ENCODE data around the gene MCM5.
A peak's percentile ranks its signal among the peaks of the same experiment; 100 is the strongest.

Gene MCM5

DNA sequence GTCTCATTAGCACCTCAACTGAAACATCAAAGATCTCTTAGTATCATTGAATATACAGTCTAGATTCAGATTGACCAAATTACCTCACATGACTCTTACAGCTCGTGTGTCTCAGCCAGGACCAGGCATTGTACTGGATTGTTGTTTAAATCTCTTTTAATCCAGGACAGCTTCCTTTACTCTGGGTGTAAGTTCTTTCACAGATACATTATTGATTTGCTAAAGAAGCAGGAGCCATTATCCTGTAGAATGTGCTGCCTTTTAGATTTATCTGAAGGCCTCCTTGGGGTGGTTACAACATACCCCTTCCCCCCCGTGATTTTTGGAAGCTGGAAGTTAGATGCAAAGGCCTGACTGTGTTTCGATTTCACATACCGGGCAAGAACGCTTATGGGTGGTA, 4.2 kb downstream of the MCM5 start:
- no peak for DNase-seq

DNA sequence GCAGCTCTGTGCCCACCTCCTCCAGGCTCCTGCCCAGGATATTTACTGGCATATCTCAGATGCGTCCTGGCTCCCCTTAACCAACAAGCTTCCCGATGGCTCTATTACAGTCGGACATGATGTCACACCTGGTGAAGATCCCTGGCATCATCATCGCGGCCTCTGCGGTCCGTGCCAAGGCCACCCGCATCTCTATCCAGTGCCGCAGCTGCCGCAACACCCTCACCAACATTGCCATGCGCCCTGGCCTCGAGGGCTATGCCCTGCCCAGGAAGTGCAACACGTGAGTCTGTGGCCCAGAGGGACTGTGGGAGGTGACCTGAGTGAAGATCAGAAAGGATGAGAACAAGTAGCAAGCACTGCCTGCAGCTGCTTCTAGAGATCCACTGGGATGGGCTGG, 6.5 kb downstream of the MCM5 start:
- no peak for DNase-seq

DNA sequence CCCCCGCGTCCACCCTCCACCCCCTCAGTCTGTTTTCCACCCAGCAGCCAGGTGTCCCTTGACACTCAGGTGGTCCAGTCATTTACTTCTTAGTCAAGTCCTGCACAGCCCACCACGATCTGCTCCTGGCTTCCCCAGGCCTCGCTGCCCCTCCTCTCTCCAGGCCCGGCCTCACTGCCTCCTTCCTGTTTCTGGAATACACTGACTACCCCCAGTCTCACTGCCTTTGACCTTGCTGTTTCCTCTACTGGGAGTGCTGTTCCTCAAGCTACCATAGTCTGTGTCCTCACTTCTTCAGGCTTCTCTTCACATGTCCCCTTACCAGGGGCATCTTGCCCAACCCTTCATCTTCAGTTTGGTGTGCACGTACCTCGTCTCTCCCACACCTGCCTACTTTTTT, 7.4 kb downstream of the MCM5 start:
- no peak for DNase-seq

DNA sequence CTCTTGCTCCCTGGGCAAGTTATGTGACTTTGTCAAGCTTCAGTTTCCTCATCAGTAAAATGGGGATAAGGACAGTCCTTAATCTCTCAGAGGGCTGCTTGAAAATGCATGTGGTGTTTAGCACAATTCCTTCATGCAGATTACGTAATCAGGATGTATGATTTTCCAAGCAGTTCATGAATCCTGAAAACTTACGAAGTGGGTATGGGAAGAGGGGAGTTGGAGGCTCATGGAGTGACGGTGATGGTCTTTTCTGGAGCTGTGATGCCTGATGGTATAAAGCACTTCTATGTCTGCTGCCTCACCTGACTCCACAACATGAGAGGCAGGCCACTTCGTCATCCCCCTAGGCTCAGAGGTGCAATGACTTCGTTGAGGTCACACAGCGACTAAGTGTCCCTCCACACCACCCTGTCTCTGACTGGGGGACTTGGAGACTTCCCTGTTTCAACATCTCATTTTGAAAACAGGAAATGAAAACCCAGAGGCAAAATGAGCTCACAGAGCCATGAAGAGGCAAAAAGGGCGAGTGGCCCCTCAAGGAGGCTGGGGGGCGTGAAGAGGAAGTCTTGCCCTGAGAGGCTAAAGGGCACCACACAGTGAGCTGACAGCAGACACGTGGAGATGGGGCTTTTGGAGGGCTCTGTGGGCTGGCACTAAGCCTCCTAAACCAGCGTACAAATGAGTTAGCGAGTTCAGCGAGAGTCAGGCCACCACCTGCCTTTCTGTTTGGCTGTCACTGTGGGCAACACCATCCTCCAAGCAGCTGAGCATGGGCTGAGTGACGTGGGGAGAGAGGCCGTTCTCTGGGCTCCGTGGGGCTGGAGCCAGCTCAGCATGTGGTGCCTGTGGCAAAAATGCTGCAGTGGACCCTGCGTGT, 10.1 kb downstream of the MCM5 start:
- peak; percentile 46 for DNase-seq

DNA sequence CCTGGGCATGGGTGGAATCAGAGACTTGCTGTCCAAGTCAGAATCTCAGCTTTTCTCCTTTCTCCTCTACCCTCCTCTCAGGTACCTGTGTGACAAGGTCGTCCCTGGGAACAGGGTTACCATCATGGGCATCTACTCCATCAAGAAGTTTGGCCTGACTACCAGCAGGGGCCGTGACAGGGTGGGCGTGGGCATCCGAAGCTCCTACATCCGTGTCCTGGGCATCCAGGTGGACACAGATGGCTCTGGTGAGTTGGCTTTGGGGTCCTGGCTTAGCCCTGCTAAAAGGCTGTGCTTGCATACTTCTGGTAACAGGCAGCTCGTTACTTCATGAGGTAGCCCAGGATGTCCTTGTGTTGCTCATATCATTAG, 10.7 kb downstream of the MCM5 start:
- DNase-seq, result no peak

DNA sequence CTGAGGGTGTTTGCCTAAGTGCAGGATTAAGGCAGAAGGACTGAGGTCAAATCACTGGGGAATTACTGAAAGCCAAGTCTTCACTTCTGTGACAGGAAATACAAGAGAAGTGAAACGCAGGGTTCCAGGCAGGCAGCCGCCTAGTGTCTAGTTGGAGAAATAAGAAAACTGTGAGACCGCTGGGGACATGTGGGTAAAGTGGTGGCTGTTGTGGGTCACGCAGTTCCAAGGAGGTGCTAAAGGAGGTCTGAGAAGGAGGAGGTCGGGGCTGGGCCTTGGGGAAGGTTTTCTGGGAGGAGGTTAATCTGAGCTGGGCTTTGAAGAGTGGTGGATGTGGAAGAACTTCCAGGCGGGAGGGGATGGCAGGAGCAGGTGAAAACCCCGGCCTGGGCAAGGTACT, 11.2 kb downstream of the MCM5 start:
- no peak for DNase-seq

DNA sequence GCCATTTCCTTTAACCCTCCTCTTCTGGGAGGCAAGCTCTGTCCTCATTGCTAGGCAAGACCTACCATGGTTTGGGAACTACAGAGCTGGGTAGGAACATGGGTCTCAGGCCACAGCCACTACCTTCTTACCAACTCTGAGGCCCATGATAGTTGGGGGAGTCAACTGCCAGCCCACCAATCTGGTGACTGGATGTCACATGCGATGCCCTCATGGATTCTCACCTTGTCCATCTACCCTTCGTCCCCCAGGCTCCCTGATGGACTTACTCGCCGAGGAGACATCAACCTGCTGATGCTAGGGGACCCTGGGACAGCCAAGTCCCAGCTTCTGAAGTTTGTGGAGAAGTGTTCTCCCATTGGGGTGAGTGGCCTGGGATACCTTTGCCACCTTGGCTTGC, 13.7 kb downstream of the MCM5 start:
- no peak for DNase-seq

DNA sequence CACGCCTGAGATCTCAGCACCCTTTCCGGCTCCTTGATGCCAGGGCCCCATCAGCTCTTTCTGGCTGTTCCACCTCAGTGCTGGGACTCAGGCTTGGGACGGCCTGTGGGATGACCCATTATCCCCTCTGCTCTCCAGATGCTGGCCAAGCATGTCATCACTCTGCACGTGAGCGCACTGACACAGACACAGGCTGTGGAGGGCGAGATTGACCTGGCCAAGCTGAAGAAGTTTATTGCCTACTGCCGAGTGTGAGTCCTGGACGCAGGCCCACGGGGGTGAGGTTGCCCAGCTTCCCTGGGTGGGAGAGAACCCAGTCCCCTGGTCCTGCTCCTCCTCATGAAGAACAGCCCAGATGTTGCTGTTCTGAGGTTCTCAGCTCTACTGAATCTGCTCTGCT, 17.7 kb downstream of the MCM5 start:
- DNase-seq, result no peak

DNA sequence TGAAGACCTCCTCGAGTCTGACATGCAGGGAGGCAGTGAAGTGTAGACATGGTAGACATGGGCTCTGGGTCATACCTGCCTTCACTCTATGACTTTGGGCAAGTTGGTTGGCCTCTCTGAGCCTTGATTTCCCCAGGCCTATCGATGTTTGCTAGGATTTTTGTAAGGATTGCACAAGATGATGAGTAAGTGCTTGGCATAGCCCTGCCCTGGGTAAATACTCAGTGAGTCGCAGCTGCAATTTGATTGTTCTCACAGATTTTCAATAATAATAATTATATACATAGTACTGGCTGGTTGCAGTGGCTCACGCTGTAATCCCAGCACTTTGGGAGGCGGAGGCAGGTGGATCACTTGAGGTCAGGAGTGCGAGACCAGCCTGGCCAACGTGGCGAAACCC, 18.1 kb downstream of the MCM5 start:
- DNase-seq, result no peak

DNA sequence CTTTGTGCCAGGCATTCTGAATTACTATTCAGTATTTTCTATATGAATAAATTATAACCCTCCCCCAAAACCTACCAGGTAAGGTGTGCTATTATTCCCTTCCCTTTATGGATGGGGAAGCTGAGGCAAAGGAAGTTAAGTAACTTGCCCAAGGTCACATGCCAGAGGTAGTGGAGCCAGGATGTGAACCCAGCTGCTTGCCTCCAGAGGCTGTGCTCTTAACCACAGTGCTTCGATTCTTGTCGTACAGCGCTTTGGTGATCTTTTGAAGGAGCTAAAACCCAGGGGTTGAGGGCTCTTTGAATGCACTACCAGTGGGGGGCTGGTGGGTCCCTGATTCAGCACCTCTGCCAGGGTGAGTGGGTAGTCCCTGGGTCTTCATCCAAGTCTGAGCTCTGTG, 18.8 kb downstream of the MCM5 start:
- no peak for DNase-seq

DNA sequence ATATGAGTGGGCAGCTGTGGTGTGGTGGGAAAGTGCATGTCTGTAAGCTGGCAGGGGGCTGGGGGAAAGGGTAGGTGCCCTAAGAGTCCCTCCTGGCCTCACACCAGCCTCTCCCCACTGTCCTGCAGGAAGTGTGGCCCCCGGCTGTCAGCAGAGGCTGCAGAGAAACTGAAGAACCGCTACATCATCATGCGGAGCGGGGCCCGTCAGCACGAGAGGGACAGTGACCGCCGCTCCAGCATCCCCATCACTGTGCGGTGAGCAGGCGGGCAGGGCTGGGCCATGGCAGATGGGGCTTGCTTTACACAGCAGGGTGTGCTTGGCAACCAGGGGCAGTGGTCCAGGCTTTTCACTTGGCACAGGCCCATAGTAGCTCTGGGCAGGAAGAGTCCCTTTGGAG, 19.8 kb downstream of the MCM5 start:
- no peak for DNase-seq

DNA sequence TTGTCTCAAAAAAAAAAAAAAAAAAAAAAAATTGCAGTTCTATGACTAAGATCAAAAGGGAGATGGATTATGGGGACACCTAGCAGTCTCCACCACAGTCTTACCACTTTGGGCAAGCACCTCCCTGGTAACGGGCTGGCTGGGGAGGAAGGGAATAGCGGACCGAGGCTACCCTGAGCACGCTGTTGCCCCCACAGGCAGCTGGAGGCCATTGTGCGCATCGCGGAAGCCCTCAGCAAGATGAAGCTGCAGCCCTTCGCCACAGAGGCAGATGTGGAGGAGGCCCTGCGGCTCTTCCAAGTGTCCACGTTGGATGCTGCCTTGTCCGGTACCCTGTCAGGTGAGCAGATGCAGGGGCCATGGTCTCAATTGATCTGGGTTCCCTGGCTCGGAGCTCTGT, 21.2 kb downstream of the MCM5 start:
- no peak for DNase-seq

DNA sequence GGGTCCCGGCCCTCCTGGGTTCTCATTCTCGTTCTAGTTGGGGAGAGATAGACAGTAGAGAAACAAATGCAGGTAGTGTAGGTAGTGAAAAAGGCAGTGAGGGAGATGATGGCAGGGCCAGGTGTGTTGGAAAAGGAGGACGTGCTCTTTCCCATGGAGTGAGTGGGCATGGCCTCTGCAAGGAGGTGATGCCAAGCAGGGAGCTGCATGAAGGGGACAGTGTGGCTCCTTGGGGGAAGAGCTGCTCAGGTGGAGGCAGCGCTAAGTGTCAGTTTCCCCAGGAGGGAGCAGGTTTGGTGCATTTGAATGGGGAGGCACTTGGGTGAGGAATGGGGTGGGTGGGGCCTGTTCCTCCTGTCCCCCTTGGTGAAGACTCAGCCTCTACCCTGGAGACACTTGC, 22.2 kb downstream of the MCM5 start:
- no peak for DNase-seq

DNA sequence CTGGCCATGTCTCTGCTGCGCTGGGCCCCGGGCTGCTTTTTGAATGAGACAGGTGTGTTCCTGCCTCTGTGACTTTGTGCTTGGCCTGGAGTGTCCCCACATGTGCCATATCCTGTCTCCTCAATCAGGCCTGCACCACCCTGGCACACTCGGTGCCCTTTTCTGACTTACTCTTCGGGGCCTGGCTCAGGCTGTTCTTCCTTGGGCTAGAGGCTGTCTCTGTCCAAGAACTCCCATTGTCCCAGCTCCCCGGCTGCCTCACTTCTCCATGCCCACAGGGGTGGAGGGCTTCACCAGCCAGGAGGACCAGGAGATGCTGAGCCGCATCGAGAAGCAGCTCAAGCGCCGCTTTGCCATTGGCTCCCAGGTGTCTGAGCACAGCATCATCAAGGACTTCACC, 23.0 kb downstream of the MCM5 start:
- DNase-seq, result no peak

DNA sequence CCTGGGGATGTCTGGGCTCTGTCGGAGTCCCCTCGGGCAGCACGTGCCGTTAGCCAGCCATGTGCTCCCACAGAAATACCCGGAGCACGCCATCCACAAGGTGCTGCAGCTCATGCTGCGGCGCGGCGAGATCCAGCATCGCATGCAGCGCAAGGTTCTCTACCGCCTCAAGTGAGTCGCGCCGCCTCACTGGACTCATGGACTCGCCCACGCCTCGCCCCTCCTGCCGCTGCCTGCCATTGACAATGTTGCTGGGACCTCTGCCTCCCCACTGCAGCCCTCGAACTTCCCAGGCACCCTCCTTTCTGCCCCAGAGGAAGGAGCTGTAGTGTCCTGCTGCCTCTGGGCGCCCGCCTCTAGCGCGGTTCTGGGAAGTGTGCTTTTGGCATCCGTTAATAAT, 24.1 kb downstream of the MCM5 start:
- DNase-seq, result no peak

DNA sequence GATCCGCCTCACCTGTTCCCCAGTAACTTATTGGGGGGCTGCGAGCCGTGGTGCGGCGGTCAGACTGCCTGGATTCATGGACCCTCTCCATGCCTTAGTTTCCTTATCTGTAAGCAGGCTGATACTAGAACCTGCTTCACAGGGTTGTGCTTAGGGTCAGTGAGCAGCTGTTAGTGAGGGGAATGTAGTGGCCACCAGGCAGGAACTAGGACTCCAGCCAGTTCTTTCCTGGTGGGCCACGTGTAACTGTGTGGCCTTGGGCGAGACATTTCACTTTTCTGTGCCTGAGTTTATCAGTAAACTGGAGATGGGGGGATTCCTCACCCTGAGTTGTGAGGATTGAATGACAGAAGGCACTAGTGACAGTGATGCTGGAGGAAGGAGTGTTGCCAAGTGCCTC, 24.8 kb downstream of the MCM5 start:
- no peak for DNase-seq

DNA sequence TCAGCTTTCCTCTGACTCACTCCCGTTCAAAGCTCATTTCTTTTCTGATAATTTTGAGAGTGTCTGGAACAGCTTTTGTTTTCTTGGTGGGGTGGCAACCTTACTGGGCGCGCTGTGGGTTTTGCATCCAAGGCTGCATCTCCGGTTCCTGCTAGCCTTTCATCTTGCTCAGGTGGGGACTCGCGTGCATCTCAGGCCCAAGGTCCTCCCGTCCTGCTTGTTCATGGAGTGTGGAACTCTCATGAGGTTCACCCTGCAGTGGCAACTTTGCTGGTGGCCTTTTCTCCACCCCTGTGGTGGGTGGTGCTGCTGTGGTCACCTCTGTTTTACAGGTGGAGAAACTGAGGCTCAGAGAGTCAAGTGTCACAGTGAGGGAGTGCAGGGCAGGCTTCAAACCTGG, 25.6 kb downstream of the MCM5 start:
- DNase-seq, result no peak

DNA sequence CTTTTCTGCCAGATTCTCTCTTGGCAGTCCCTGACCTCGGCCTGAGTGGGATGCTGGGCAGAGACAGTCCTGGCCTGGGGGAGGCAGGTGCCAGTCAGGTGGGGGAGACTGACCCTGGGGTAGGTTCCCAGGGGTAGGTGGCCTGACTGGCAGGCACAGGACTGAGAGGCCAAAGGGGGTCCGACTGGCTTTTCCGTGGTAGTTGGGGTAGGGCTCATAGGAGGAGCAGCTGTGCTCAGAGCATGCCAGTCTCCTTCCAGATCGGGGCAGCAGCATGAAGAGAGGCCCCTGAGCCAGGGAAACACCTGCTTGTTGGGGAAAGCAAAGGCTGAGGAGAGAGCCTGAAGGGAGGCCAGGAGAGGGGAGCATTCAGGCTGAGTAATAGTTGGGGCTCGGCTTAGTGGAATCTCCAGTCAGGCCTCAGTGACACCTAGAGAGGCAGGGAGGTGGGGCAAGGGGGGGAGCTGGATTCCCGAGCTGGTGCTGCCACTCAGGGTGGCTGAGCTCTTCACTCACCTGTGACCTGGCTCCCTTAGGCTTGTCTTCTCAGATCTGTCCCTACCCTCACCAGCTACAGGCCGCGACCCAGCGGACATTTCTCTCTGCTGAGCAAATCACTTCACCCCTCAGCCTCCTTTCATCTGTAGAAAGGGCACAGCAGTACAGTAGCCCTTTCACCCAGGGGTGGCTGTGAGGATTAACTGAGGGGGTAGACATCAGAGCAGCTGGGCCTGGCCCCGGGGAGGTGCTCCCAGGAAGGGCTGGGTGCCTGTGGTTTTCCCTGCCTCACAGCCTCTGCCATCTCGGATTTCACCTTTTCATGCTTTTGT, 26.2 kb downstream of the MCM5 start:
- no peak for DNase-seq

DNA sequence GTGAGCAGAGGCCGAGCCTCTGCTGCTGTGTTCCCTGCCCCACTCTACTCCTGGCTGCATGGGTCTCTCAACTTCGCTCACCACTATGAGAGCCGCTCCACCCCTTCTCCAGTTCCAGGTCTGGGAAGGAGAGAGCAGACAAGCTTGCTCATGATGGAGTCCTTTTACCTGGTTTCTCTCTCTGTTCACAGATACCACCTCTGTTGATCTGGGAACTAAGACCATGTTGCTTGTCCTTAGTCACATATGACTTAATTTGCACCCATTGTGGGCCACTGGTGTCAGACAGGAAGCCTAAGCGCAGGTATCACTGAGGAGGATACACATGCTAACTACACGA, 26.8 kb downstream of the MCM5 start:
- DNase-seq, result no peak

DNA sequence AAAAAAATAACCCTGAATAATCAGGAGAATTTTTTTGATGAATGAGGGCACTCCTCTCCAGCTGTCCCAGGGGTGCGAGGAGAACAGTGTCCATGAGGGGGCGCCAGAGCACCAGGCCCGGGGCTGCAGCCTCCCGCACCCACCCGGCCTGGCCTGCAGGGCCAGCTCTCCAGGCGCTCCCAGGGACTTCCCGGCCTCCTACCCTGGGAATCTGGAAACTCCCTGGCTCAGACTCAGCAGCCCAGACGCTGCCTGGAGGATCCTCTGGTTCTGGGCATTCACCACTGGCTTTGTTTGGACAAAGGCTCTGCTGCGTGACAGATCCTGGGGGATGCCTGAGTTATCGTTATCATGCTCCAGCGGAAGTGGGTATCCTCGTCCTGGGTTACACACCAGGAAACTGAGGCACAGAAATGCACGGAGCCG, 31.0 kb downstream of the MCM5 start:
- DNase-seq, result peak; percentile 82

DNA sequence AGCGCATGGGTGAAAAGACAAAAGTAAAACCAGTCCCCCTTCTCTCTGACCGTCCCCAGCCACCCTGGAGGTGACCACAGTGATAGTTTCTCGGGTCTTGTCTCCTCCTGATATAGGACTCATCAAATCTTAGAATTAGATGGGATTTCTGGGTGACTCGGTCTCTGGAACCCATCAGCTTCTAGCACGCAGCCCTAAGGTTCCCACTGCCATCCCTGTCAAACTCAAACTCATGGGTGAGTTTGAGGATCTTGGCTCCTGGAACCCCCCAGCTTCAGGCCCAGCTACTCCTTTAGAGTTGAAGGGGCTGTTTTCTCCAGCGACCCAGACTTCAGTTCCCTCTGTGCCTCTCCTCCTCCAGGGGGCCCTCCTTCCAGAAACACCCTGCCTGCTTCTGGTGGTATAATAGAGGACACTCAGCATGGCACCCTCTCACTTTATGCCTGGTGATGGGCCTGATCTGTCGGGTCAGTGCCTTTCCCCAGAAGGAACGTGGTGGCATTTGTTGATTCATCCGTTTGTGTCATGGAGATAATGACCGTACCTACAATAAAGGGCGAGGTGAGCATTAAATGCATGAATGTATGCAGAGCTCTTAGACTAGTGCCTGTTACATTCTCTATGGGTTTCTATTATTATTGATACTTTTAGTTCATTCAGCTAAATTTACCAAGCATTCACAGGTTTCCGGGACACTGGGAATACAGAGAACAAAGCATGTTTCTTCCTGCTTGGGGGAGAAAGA, 31.7 kb downstream of the MCM5 start:
- no peak for DNase-seq

DNA sequence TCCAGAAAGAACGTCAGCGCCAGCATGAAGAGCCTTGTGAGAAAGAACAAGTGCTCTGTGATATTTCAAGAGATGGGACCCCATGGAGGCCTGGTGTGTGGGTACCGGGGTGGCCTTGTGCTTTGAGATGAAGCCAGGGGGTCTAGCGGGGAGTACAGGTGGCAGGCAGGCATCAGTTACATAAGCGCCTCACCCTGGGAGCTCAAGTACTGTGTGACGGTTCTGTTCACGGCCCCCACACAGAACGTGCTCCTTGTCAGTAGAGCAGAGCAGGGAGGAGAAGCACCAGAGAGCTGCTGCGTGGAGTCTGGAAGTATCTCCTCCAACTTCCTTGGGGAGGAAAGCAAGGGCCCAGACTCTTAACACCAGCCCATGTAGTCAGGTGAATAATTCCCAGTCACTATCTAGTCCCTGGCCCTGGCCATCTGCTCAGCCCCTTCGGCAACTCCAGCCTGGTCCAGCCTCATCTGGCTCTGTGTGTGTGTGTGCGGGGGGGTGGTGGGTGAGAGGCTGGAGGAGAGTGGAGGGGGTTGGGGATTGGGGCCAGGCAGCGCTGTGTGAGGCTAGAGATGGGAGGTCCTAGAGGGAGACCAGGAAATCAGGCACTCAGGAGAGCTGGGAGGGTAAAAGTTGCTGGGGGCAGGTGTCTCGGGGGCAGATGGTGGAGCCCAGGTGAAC, 32.4 kb downstream of the MCM5 start:
- no peak for DNase-seq

DNA sequence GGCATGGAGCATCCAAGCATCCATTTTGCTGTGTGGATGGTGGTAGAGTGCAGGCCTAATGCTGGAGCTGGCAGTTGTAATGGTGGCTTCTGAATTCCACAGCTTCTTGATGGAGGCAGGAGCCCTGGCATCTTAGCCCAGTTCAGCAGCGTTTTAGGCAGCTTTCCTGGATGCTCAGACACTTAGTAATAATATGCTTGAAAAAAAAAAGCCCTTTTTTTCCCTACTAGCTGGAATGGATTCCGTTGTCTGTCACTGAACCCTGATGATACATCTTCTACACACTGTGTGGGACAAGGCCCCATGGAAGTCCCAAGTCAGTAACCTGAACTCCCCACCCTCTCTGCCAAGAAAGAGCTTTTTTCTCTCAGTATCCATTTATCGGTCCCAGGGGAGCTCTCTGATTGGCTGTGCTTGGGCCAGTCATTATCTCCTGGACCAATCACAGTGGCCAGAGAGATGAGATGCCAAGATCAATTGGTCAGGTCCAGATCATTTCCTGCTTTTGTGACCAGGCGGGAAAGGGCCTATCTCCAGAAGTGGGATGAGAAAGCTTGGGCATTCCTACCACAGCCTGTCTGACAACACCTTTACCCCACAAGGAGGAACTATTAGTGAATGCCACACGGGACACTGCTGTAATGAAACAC, 34.2 kb downstream of the MCM5 start:
- DNase-seq, result no peak

All from stimulated activated CD8-positive, alpha-beta memory T cell treated with anti-CD3 and anti-CD28 coated beads, Interleukin-4, amount 100 ng/mL, for 48 hours (primary cell).